Erythroblast (primary cell): ENCODE measurements around the gene FAM227B.

Experiments used
- GATA1 ChIP-seq: IDR thresholded peaks from 2 replicates; pipeline ENCODE4 v1.6.1; 2011; ENCODE audit warnings: low read depth, mild to moderate bottlenecking, control low read depth, low read length, moderate library complexity
- POLR2A ChIP-seq: IDR thresholded peaks from 2 replicates; pipeline ENCODE4 v1.6.1; 2011; ENCODE audit warnings: mild to moderate bottlenecking, low read length

DNA sequence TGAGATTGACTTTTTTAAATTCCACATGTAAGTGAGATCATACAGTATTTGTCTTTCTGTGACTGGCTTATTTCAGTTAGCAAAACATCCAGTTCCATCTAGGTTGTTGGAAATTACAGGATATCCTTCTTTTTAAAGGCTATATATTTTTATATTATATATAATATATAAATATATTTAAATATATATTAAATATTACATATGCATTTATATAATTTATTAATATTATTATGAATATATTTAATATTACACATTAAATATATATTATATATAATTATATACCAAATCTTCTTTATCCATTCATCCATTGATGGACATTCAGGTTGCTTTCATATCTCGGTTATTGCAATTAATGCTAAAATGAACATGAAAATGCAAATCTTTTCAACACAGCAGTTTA is 49.9 kb downstream of the FAM227B start:
- TF ChIP-seq POLR2A (no peak), GATA1 (no peak)
